ENCODE results near the gene GPC3.

GPC3 gene

GRCh38 chrX:133677123-133678063 lies 308.0 kb downstream of the GPC3 start (continued):
- TF ChIP-seq ZNF639 (tag by site-specific recombination; IDR thresholded peaks at IDR 0.05): no peak
- TF ChIP-seq SETDB1 (IDR thresholded peaks at IDR 0.05; ENCODE audit: insufficient read length, low read length): no peak
- TF ChIP-seq ZNF513 (tag by site-specific recombination; IDR thresholded peaks at IDR 0.05): no peak

- Histone ChIP-seq H3K36me3 (ENCODE audit: control insufficient read depth in 2 of 2, insufficient read depth in 1 of 2, low read length in 2 of 2) (no peaks in the 10 kb centered on the region), H3K4me3 (ENCODE audit: low read depth, low read length) (no peak overlapping the region), H3K9me3 (ENCODE audit: control insufficient read depth, insufficient read depth, low read depth, low read length) (no peaks in the 10 kb centered on the region; the same call in 1 of the 2 replicates), H3K27ac (ENCODE audit: extremely low read depth, low read depth, low read length) (no peak overlapping the region), H3K4me1 (ENCODE audit: control insufficient read depth, insufficient read depth, low read length) (no peaks in the 10 kb centered on the region)
- TF ChIP-seq ZNF341 (tag by site-specific recombination; IDR thresholded peaks at IDR 0.05; ENCODE audit: low read depth) (no peak), MEIS1 (CRISPR knock-in tag; IDR thresholded peaks at IDR 0.05; ENCODE audit: borderline replicate concordance) (0 out of 2 replicates have a peak, but pooled peaks have one; percentile 25)
- ChIA-PET POLR2A (no interaction called here), CTCF (no interaction called here)
Observed at GRCh38 chrX:133676344-133677122, 308.9 kb downstream of the GPC3 start.

- H3K36me3 ChIP-seq (ENCODE audit: control insufficient read depth in 2 of 2, insufficient read depth in 1 of 2, low read length in 2 of 2): no peaks in the 10 kb centered on the region
- ChIA-PET POLR2A (no interaction called here), CTCF (no interaction called here)
- TF ChIP-seq ZNF585B (tag by site-specific recombination; IDR thresholded peaks at IDR 0.05): no peak
- no peak for TF ChIP-seq ZNF501 (tag by site-specific recombination; IDR thresholded peaks at IDR 0.05)
- H3K4me3 ChIP-seq (ENCODE audit: low read depth, low read length): no peak overlapping the region
- H3K27ac ChIP-seq (ENCODE audit: extremely low read depth, low read depth, low read length): no peak overlapping the region
- H3K4me1 ChIP-seq (ENCODE audit: control insufficient read depth, insufficient read depth, low read length): no peaks in the 10 kb centered on the region
- H3K9me3 ChIP-seq (ENCODE audit: control insufficient read depth, insufficient read depth, low read depth, low read length): no peaks in the 10 kb centered on the region; the same call in 1 of the 2 replicates
Observed at GRCh38 chrX:133674726-133675470, 310.5 kb downstream of the GPC3 start.

GRCh38 chrX:133670383-133670782 lies 315.0 kb downstream of the GPC3 start:
- Histone ChIP-seq H3K36me3 (ENCODE audit: control insufficient read depth in 2 of 2, insufficient read depth in 1 of 2, low read length in 2 of 2) (no peaks in the 10 kb centered on the region), H3K4me1 (ENCODE audit: control insufficient read depth, insufficient read depth, low read length) (no peaks in the 10 kb centered on the region), H3K9me3 (ENCODE audit: control insufficient read depth, insufficient read depth, low read depth, low read length) (no peaks in the 10 kb centered on the region), H3K4me3 (ENCODE audit: low read depth, low read length) (no peak overlapping the region), H3K27ac (ENCODE audit: extremely low read depth, low read depth, low read length) (no peak overlapping the region)
- ChIA-PET CTCF (interaction anchor here (0.5 to 2.9 kb wide), 47 partner anchors 9 to 1444 kb away, joined by 3 to 27 read pairs (median 3); no protein-coding TSS in a partner anchor), POLR2A (no interaction called here)
- 0 out of 2 replicates have a peak, but pooled peaks have one; percentile 8 for TF ChIP-seq GFI1B (tag by site-specific recombination; IDR thresholded peaks at IDR 0.05)
- peak; percentile 52; the same call in 1 of the 2 replicates for TF ChIP-seq ZSCAN30 (tag by site-specific recombination; IDR thresholded peaks at IDR 0.05)
- TF ChIP-seq ZNF654 (tag by site-specific recombination; IDR thresholded peaks at IDR 0.05; ENCODE audit: low read depth): peak; percentile 99
- peak; percentile 65 for TF ChIP-seq CTCF (tag by site-specific recombination; IDR thresholded peaks at IDR 0.05)
- TF ChIP-seq ZNF449 (tag by site-specific recombination; IDR thresholded peaks at IDR 0.05): no peak
- TF ChIP-seq ZNF140 (tag by site-specific recombination; IDR thresholded peaks at IDR 0.05): no peak

Measured in HEK293 (cell line).